ENCODE measurements around the gene FRMD4B. TPM values are rescaled to one million over a fixed set of nuclear protein-coding genes. Genes with fewer than 3 reads are reported as not detected.
A peak's percentile ranks its signal among the peaks of the same experiment; 100 is the strongest.
"Not testable (repeated sequence)": the region's sequence is repeated elsewhere in the genome, so short reads cannot be mapped to it uniquely, and the experiment has no call there.

Gene FRMD4B
- total and polyA plus RNA-seq, 2 experiments from 2014 or later = not detected

DNA sequence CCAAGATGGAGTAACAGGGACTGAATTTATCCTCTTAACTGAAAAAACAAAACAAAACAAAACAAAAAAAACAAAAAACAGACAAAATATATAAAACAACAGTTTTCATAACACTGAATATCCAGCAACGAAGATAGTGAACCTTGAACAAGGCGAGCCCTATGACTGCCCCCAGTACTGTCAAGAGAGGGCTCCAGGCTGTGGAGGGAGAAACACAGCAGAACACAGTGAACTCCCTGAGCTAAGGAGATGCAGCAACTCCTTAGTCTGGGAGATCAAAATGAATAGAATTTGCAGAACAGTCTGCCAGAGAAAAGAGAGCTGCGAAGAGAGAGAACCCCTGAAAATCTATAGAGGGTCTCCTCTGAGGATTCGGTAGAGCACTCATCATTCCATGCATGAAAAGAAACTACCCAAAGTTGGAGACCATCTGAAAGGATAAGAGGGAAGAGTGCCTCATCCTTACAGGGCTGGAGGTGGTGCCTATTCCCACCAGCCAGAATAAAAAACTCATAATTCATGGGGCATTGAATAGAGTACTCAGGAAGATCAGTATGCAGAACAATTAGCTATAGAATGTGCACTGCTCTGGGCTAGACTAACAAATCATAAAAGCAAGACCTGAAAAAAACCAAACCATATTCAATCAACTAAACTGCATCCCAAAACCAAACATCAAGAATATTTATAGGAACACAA, 101.8 kb downstream of the FRMD4B start:
- no peaks in the 10 kb centered on the region for H3K4me1 ChIP-seq (ENCODE audit: insufficient read depth)
- no peak for TF ChIP-seq EZH2phosphoT487 (IDR thresholded peaks at IDR 0.05; ENCODE audit: insufficient read depth, low read depth)
- TF ChIP-seq EZH2 (IDR thresholded peaks at IDR 0.05; ENCODE audit: insufficient read depth, poor library complexity, severe bottlenecking) = no peak
- H3K79me2 ChIP-seq (ENCODE audit: insufficient read depth) = no peaks in the 10 kb centered on the region
- H2AFZ ChIP-seq = no peak overlapping the region
- H3K27ac ChIP-seq = no peak overlapping the region
- no peak overlapping the region for H3K4me3 ChIP-seq
- no peak for DNase-seq
- no peak overlapping the region for H3K9ac ChIP-seq
- H3K9me3 ChIP-seq (ENCODE audit: low read depth) = no peaks in the 10 kb centered on the region
- H3F3A ChIP-seq (ENCODE audit: insufficient read depth) = no peaks in the 10 kb centered on the region
- in situ Hi-C loops (cut with MboI) = no loop called here
- H3K9me2 ChIP-seq (ENCODE audit: insufficient read depth) = no peaks in the 10 kb centered on the region
- no peaks in the 10 kb centered on the region for H4K20me1 ChIP-seq (ENCODE audit: insufficient read depth)
- H3K36me3 ChIP-seq (ENCODE audit: low read depth) = no peaks in the 10 kb centered on the region
- peaks cover 6% of the 10 kb centered on the region for H3K27me3 ChIP-seq (replicated peaks; ENCODE audit: insufficient read depth)
- WGBS, 2 experiments (ENCODE audit: low coverage in 1 of 2, low lambda C conversion rate in 2 of 2, missing lambda C conversion rate in 2 of 2) = 82 to 86% methylated on average over 4 of the region's 4 CpGs
- H3K4me2 ChIP-seq (ENCODE audit: unreplicated experiment) = no peak overlapping the region

DNA sequence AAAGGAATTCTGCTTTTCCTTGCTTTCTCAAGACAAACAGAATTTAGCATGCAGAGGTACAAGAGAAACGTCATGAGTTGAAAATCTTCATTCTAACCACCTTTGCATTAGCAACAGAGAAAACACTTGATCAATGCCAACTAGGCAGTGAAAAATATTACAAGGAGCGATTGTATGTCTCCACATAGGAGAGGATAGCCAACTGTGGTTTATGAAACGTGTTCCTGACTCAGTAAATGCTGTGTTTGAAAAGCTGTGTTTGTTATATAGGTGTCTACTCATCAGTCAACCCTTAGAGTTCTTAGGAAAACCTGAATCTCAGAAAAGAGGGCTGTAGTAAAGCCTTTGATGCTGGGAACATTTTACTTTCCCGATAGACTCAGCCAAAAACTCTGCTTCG, 102.4 kb downstream of the FRMD4B start:
- Histone ChIP-seq H3K4me1 (ENCODE audit: insufficient read depth) (no peaks in the 10 kb centered on the region), H3F3A (ENCODE audit: insufficient read depth) (no peaks in the 10 kb centered on the region), H3K9ac (no peak overlapping the region), H2AFZ (no peak overlapping the region), H3K27ac (no peak overlapping the region), H3K4me2 (ENCODE audit: unreplicated experiment) (no peak overlapping the region), H4K20me1 (ENCODE audit: insufficient read depth) (no peaks in the 10 kb centered on the region), H3K9me2 (ENCODE audit: insufficient read depth) (no peaks in the 10 kb centered on the region), H3K36me3 (ENCODE audit: low read depth) (no peaks in the 10 kb centered on the region), H3K4me3 (no peak overlapping the region), H3K27me3 (replicated peaks; ENCODE audit: insufficient read depth) (peaks cover 6% of the 10 kb centered on the region), H3K79me2 (ENCODE audit: insufficient read depth) (no peaks in the 10 kb centered on the region), H3K9me3 (ENCODE audit: low read depth) (no peaks in the 10 kb centered on the region)
- DNase-seq = no peak
- TF ChIP-seq EZH2 (IDR thresholded peaks at IDR 0.05; ENCODE audit: insufficient read depth, poor library complexity, severe bottlenecking) (no peak), EZH2phosphoT487 (IDR thresholded peaks at IDR 0.05; ENCODE audit: insufficient read depth, low read depth) (no peak)
- in situ Hi-C loops (cut with MboI) = no loop called here
- WGBS, 2 experiments (ENCODE audit: low coverage in 1 of 2, low lambda C conversion rate in 2 of 2, missing lambda C conversion rate in 2 of 2) = 54 to 61% methylated on average over 5 of the region's 5 CpGs

DNA sequence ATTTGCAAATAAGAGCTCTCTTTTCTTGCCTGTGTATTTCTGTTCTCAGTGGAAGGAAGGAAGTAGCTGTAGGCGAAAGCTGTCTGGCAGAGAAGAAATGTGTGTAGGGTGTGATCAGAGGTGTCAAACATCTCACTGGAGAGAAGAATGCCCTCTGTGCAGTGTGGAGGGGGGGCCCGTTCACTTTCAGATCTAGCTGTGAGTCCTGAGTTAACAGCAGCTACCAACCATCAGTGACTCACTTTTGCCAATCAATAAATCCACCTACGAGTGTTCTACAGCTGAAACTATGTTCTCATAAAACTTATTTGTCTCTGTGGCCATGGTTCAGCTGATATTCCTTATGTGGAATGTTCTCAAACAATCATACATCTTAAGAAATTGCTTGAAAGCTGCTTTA, 103.7 kb downstream of the FRMD4B start:
- Histone ChIP-seq H3K9me2 (ENCODE audit: insufficient read depth) (no peaks in the 10 kb centered on the region), H3K79me2 (ENCODE audit: insufficient read depth) (no peaks in the 10 kb centered on the region), H3K9ac (no peak overlapping the region), H3K27me3 (replicated peaks; ENCODE audit: insufficient read depth) (peaks cover 6% of the 10 kb centered on the region), H3K36me3 (ENCODE audit: low read depth) (no peaks in the 10 kb centered on the region), H2AFZ (no peak overlapping the region), H3K27ac (no peak overlapping the region), H3K9me3 (ENCODE audit: low read depth) (no peaks in the 10 kb centered on the region), H3F3A (ENCODE audit: insufficient read depth) (no peaks in the 10 kb centered on the region), H3K4me2 (ENCODE audit: unreplicated experiment) (no peak overlapping the region), H3K4me1 (ENCODE audit: insufficient read depth) (no peaks in the 10 kb centered on the region), H4K20me1 (ENCODE audit: insufficient read depth) (no peaks in the 10 kb centered on the region), H3K4me3 (no peak overlapping the region)
- in situ Hi-C loops (cut with MboI) = no loop called here
- DNase-seq = no peak
- WGBS, 2 experiments (ENCODE audit: low coverage in 1 of 2, low lambda C conversion rate in 2 of 2, missing lambda C conversion rate in 2 of 2) = 63 to 74% methylated on average over 3 of the region's 3 CpGs
- TF ChIP-seq EZH2 (IDR thresholded peaks at IDR 0.05; ENCODE audit: insufficient read depth, poor library complexity, severe bottlenecking) = no peak
- no peak for TF ChIP-seq EZH2phosphoT487 (IDR thresholded peaks at IDR 0.05; ENCODE audit: insufficient read depth, low read depth)

DNA sequence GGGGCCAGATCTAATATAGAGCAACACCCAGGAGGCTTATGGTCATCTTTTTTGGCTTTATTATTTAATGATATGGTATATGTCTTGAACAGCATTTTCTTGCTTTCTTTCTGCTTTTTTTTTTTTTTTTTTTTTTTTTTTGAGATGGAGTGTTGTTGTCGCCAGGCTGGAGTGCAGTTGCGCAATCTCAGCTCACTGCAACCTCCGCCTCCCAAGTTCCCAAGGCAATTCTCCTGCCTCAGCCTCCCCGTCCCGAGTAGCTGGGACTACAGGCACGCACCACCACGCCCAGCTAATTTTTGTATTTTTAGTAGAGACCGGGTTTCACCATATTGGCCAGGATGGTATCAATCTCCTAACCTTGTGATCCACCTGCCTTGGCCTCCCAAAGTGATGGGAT, 108.5 kb downstream of the FRMD4B start:
- H3K36me3 ChIP-seq (ENCODE audit: low read depth); H3F3A ChIP-seq (ENCODE audit: insufficient read depth); in situ Hi-C loops (cut with MboI): not testable (repeated sequence)

DNA sequence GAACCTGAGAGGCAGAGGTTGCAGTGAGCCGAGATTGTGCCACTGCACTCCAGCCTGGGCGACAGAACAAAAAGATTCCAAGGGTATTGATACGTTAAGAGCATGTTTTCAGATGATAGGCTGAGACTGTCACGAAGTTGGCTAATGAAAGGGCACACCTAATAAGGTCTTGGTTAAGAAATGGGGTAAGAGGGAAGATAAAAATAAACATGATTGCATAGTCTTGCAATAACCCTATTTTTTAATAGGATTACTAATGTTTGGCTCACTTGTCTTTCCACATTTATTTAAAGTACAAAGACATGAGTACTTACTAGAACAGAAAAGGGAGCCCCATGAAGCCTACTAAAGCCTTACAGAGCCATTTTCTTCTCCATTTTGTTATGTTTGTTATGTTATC, 109.0 kb downstream of the FRMD4B start:
- WGBS, 2 experiments (ENCODE audit: low coverage in 1 of 2, low lambda C conversion rate in 2 of 2, missing lambda C conversion rate in 2 of 2) = 55% methylated on average over 4 of the region's 4 CpGs
- Histone ChIP-seq H3K79me2 (ENCODE audit: insufficient read depth) (no peaks in the 10 kb centered on the region), H3K9ac (no peak overlapping the region), H4K20me1 (ENCODE audit: insufficient read depth) (no peaks in the 10 kb centered on the region), H3F3A (ENCODE audit: insufficient read depth) (no peaks in the 10 kb centered on the region), H3K4me2 (ENCODE audit: unreplicated experiment) (no peak overlapping the region), H2AFZ (no peak overlapping the region), H3K36me3 (ENCODE audit: low read depth) (no peaks in the 10 kb centered on the region), H3K4me1 (ENCODE audit: insufficient read depth) (no peaks in the 10 kb centered on the region), H3K9me3 (ENCODE audit: low read depth) (no peaks in the 10 kb centered on the region), H3K27ac (no peak overlapping the region), H3K4me3 (no peak overlapping the region), H3K27me3 (replicated peaks; ENCODE audit: insufficient read depth) (peaks cover 5% of the 10 kb centered on the region; the same call in 1 of the 2 replicates), H3K9me2 (ENCODE audit: insufficient read depth) (no peaks in the 10 kb centered on the region)
- in situ Hi-C loops (cut with MboI) = no loop called here
- DNase-seq = peak; percentile 8
- no peak for TF ChIP-seq EZH2phosphoT487 (IDR thresholded peaks at IDR 0.05; ENCODE audit: insufficient read depth, low read depth)
- no peak for TF ChIP-seq EZH2 (IDR thresholded peaks at IDR 0.05; ENCODE audit: insufficient read depth, poor library complexity, severe bottlenecking)

More for the DNA sequence above, 108.5 kb downstream of the FRMD4B start:
- not testable (repeated sequence) for H3K27ac ChIP-seq; H3K4me1 ChIP-seq (ENCODE audit: insufficient read depth); H3K79me2 ChIP-seq (ENCODE audit: insufficient read depth); H3K9me2 ChIP-seq (ENCODE audit: insufficient read depth); DNase-seq; H4K20me1 ChIP-seq (ENCODE audit: insufficient read depth); H3K9me3 ChIP-seq (ENCODE audit: low read depth); H2AFZ ChIP-seq; H3K4me3 ChIP-seq; H3K4me2 ChIP-seq (ENCODE audit: unreplicated experiment); H3K9ac ChIP-seq
- 84 to 87% methylated on average over 8 of the region's 8 CpGs for WGBS, 2 experiments (ENCODE audit: low coverage in 1 of 2, low lambda C conversion rate in 2 of 2, missing lambda C conversion rate in 2 of 2)
- peaks cover 10% of the 10 kb centered on the region for H3K27me3 ChIP-seq (replicated peaks; ENCODE audit: insufficient read depth)

DNA sequence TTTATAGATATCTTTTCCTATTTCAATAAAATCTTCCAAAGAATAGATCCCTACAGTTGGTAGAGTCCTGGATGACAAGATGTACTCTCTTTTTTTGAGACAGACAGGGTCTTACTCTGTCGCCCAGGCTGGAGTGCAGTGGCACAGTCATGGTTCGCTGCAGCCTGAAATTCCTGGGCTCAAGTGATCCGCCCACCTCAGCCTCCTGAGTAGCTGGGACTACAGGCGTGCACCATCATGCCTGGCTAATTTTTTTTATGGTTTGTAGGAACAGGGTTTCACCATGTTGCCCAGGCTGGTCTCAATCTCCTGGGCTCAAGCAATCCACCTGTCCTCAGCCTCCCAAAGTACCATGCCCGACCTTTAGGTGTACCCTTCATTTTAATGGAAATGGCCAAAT, 109.7 kb downstream of the FRMD4B start:
- H3K27ac ChIP-seq; H3K36me3 ChIP-seq (ENCODE audit: low read depth); H3K9me3 ChIP-seq (ENCODE audit: low read depth); H2AFZ ChIP-seq; H4K20me1 ChIP-seq (ENCODE audit: insufficient read depth); H3K9ac ChIP-seq; H3F3A ChIP-seq (ENCODE audit: insufficient read depth); DNase-seq; in situ Hi-C loops (cut with MboI); H3K4me1 ChIP-seq (ENCODE audit: insufficient read depth); H3K79me2 ChIP-seq (ENCODE audit: insufficient read depth); H3K4me2 ChIP-seq (ENCODE audit: unreplicated experiment); H3K27me3 ChIP-seq (replicated peaks; ENCODE audit: insufficient read depth); H3K9me2 ChIP-seq (ENCODE audit: insufficient read depth); H3K4me3 ChIP-seq: not testable (repeated sequence)
- WGBS, 2 experiments (ENCODE audit: low coverage in 1 of 2, low lambda C conversion rate in 2 of 2, missing lambda C conversion rate in 2 of 2) = 75 to 83% methylated on average over 5 of the region's 5 CpGs
